HG03196 (cell line): Measurements from ENCODE around the gene TMIE.
"Not testable (repeated sequence)": the region's sequence is repeated elsewhere in the genome, so short reads cannot be mapped to it uniquely, and the experiment has no call there.

ENCODE experiments used
- ATAC-seq: cut with Tn5 transposase; IDR thresholded peaks from one replicate; pipeline ENCODE4 v1.9.1; 2021; ENCODE audit not compliant: unreplicated experiment

Gene TMIE

DNA sequence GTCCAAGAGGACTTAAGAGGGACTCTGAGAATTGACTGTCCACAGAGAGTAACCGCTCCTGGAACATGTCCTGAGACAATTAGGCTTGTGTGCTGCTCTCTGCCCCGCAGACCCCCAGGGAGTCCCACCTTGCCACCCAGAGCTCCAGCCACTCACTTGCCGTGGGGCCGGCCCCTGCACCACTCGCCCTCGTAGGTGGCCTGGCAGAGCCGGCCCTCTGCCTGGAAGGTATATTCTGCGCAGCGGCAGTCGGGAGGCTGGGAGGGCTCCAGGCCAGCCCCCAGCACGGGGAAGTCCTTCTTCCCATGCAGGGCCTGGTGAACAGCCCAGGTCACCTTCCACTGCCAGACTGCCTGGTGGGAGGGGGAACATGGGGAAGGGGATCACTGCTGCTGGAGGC is 18.2 kb upstream of the TMIE start:
- no peak for ATAC-seq

DNA sequence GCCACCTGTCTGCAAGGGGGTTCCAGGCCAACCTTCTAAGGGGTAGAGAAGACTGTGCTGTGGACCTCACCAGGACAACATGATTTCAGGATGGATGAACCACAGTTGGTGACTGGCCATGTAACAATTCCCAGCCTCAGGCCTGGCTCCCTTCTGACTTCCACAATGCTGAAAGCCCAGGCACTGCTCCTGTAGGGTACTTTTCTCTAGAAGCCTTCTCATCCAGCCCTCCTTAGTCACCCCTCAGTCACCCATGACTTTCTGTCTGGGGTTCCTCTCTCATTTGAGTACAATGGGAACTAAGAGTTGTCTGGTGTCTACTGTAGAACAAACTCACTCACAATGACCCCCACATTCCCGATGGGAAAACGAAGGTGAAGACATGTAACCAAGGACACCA is 16.3 kb upstream of the TMIE start:
- no peak for ATAC-seq

DNA sequence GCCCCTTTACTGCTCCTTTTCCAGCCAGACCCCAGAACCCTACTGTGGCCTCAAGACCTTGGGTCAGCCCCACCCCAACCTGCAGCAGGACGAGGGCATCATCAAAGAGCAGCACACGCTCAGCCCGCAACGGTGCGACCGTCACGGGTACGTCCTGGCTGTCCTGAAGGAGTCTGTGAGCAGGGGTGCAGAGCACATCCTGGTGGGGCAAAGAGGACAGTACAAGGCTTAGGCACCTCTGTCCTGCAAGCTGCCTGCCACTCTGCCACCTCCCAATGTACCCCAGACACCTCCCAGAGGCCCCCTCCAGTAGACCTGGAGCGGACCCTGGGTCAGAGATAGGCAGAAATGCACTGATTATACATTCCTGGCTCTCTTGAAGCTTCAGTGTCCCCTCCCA is 15.7 kb upstream of the TMIE start:
- no peak for ATAC-seq

DNA sequence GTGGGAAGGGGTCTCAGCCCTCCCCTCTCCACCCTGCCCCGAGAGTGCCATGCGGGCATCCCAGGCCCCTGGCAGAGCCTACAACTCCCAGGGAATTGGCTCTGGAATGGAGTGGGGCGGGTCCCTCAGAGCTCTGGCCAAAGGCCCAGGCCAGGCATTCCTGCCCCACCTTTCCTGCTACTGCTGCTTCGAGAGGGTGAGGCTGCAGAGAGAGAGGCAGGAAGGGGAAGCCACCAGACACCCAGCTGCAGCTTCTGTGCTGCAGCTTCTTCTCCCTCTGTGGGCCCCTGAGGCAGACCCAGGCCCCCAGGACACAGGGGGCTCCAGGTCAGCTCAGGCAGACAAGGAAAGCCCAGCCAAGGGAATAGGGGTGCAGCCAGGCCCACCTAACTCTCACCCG is 10.4 kb upstream of the TMIE start:
- ATAC-seq = no peak

DNA sequence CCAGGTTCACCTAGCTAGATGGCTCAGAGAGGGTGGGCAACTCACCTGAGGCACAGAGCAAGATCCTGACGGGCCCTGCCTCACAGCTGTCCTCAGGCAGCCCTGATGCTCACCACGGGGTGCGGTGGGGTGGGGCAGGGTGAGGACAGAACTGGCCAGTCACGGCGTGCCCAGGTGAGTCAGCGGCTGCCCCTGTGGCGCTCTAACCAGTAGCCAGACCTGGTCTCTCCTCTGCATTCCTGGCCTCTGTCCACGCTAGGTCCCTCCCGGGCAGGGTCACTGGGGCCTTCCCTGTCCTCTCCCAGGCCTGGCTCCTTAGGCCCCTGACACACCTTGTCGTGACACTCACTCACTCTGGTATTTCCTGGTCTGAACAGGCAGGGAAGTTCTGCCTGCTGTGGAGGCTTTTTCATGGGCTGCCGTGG is 8.6 kb upstream of the TMIE start:
- no peak for ATAC-seq

DNA sequence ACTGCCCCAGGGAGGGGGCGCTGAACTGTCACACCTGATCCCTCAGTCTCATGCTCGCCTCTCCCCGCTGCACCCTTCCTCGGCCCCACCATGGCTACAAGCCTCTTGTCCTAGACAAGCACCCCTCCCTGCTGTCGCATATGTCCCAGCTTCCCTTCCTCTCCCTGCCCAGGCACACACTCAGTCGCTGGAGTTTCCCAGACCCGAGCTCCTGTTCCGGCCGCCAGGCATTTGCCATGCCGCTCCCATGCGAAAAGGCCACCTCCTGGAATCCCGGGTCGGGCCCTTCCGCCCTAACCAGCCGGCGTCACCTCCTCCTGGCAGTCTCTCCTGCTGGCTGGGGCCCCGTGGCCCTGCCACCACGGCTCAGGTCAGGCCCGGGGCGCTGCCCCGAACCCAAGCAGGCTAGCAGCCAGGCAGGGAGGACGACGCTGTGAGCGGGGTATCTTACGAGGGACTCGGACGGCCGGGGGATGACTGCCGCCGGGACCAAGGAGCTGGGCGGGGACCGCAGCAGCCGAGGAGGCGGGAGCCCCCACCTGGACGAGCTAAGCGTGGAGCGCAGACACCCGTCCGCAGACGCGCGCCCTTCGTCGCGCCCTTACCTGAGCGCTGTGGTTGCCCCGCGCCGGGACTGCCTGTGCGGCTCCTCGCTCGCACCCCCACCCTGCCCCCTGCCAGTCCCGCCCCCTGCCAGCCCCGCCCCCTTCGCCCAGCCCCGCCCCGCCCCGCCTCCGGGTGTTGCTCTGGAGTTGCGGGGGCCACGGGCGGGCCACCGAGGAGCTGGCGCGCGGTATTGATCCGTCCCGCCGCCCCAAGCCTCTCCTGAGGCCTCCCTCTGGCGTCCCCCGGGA is 7.9 kb upstream of the TMIE start, which contains the start of gene ALS2CL:
Gene ALS2CL (minus strand): TSS at position 642 of the 854 bp plus-strand sequence. CDS start 4,239 bp downstream, outside the sequence.
- ATAC-seq = no peak

DNA sequence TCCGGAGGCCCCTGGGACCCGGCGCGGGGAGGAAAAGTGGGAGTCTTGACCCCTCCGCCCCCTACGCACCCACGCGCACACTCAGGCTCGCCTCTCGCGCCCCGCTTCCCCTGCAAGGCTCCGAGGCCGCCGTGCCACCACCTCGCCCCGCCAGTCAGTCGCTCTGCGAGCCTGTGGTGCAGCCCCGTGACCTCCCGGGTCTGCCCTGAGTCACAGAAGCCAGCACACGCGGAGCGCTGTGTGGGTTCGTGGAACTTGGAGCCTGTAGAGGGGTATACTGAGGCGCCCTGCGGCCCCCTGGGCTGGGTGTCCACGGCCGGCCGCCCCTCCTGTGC is 7.3 kb upstream of the TMIE start:
- ATAC-seq = no peak

DNA sequence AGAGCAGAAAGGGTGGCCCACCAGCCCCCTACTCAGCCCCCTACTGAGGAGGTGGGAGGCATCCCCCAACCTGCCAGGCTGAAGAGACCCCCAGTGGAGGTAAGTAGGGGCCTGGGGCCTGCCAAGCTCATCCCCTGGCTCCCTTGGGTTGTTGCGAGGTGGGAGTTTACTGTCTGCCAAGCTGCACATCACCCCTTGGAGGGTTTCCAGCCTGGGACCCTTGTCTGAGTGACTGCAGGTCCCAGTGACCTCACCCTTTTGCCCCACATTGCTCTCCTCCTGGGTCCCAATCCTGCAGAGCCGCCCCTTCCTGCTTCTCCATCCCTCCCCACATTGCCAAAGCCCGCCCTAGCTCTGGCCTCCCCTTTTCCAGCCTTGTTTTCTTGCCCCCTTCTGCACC is 6.7 kb upstream of the TMIE start:
- no peak for ATAC-seq

DNA sequence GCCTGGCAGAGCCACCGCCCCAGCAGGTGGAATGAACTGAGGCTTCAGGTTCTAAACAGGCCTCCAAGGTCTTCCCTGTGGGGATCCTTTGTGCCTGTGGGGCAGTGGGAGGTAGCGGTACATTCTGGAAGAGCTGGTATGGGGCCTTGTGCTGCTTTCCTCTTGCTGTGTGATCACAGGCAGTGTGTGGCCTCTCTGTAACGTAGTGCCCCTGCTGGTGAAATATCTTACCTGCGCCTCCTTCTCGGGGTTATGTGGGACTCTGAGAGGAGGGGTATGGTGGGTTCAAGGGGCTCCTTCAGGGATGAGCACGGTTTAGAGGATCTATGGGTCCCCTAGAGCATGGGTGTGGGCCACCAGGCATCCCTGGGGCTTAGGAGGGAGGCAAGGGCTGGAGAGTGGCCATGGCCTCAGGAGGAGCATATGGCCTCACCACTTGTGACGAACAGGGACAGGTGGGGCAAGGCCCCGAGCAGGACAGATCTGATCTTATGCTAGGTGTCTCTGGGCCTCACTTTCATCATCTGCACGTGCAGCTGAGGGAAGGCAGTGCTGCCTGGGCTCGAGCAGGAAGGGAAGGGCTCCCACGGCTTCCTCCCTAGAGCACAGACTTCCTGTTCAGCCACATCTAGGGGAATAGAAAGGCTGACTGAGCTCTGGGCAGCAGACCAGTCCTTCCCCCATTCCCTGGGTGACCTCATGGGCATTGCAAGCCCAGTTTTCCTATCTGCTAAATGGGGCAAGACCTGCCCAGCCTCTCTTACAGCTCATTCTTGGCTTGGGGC is 5.8 kb upstream of the TMIE start:
- no peak for ATAC-seq

DNA sequence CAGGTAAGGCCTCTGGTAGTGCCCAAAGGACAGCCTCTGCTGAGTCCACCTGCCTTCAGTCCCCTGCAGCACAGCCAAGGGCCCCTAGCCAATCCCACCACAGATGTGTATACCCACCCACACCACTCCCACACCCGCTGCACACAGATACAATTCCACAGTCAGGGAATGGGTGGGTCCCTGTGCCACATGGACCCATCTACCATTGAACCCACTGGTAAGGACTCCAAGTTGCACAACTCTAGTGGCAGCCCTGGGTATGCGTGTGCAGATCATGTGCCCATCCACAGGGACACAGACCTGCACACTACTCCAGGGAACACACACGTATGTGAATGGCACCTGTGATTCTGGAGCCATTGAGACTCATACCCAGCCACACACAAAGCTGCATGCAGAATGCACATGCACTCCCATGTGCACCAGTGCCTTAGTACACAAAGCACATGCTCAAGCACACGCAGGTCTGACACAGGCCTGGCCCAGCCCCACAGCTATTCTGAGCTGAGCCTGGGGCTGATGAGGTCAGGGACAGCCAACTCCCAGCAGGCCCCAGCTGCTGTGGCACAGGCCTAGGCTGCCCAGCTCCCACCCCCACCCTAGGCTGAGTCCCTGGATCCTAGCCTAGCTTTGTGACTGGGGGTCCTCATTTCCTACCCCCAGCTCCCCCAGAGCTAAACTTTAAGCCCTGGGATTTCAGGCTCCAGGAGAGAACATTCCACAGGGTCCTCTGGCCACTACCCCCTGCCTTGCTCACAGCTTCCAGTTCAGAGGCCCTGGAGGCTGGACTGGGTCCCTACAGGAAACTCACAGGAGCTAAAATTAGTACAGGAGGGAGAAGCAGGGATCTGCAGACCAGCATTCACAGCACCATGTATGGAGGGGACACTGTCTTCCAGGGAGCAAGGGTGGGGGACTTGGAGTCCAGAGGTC is 5.0 kb upstream of the TMIE start:
- no peak for ATAC-seq

DNA sequence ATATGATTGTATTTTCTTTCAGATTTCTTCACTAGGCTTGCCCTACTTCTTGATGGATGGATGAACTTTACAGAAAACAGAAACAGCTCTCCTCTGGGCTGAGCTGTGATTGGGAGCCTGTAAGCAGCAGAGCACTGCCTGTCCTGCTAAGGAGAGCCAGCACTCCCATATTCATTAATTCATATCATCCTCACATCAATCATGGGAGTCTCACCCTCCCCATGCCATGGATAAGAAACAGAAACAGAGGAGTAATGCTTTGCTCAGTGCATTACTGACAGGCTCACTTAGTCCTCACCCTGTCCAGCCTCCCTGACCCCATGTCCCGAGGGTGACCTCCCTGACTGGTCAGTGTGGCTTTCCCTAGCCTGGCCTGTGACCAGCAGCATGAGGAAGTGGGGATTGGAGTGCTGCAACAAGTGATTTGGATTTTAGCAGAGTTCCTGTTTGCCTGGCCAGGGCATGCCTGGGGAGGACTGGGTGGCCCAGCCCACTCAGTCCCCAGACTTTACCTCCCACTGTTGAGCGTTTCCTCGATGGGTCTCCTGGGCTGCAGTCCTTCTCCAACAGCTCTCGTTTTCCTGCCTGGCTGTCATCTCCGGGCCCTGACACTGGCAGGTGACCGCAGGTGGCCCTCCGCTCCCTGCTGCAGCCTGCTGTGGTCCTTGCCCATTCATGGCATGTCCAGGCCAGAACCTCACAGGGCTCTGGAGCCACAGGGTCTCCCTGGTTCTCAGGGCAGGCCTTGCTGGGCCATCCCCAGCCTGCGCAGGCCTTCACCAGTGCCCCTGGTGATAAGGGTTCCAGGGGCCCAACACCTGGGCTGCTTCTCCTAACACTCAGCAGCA is 1.3 kb upstream of the TMIE start:
- ATAC-seq = no peak

DNA sequence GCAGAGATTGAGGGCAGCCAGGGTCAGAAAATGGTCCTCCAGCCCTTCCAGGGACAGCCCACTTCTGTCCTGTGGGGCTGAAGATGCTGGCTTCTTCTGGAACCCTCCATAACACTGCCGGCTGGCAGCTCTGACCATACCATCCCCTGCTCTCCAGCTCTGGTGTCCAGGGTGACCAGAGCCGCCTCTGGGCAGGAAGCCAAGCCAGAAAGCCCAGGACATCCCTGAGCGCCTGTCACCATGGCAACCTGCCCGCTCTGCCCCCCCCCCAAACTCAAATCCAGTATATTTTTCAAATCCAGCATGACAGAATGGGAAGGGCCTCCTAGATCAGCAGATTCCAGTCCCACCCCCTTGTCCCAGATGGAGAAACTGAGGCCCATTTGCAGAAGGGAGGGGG is 420 bp upstream of the TMIE start:
- ATAC-seq = no peak

DNA sequence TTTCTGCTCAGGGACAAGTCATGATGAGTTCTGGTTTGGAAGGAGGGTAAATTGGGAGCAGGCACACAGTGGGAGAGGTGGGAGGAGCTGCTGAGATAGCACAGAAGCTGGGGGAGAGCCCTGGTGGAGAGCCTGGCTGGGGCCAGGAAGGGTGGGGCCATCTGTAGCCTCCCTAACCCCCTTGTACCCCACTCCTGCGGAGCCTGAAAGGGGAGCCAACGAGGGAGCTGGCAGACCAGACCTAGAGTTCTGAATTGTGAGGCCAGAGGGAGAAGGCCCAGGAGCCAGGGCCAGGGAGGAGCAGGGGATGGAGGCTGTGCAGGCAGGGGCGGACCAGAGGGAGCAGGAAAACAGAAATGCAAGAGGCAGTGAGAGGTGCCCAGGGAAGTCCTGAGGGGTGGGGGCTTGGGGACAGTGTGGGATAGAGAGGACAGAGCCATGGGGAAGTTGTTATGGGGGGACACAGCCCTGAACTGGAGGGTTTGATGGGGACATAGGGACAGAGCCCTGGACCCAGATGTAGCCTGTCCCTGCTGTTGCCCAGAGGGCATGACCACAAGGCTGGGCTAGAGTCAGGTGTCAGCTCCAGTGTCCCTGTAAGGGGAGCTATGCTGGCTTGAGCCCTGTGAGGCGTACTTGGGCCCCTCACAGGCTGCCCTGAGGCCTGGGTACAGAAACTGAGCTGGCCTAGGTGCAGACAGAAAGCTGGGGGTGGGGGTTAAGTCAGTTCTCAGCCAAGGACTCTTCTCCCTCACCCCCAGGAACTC is 1.2 kb downstream of the TMIE start:
- no peak for ATAC-seq

DNA sequence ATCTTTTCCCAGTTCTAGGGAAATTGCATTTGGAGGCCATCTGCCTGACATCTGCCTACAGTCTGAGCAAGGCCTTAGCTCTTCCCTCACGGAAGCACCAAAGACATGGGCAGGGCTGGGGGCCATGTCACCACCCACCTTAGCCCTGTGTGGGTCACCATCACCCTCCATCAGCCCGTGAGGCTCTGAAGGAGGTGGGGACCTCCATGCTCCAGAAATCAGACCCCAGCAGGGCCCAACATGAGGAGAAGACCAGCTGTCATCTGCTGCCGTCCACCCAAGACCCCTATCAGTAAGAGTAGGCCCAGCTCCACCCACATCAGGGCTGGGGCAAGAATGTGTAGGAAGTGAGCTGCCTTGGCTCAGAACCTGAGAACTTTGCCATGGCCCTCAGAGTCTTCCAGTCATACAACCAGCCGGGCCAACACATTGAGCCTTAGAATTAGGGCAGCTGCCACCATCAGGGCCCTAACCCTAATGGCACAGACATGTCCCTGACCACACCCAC is 1.9 kb downstream of the TMIE start:
- no peak for ATAC-seq

DNA sequence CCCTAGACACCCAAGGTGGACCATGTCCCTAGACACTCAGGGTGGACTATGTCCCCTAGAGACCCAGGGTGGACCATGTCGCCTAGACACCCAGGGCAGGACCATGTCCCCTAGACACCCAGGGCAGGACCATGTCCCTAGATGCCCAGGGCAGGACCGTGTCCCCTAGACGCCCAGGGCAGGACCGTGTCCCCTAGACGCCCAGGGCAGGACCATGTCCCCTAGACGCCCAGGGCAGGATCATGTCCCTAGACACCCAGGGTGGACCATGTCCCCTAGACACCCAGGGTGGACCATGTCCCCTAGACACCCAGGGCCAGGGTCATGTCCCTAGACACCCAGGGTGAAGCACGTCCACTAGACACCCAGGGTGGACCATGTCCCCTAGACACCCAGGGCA is 3.2 kb downstream of the TMIE start:
- ATAC-seq = not testable (repeated sequence)

DNA sequence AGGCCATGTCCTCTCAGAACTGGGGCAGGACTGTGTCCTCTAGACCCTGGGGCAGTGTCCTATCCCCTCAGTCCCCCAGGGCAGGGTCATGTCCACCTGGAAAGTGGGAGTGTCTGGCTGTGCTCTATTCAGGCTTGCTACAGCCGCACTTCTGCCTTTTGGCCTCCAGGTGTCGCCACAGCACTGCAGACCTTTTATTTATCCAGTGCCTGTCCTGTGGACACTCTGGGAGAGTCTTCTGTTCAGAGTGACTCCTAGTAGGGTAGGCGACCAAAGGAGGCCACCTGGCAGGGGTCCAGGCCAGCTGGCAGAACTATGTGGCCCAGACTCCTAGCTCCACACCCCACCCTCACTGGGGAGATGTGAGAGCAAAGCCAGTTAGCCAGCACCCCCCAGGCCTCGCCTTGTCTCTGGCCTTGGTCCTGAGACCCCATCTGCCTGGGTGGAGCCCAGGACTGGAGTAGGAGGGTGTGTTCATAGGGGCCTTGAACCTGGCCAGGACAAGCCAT is 3.9 kb downstream of the TMIE start:
- no peak for ATAC-seq

DNA sequence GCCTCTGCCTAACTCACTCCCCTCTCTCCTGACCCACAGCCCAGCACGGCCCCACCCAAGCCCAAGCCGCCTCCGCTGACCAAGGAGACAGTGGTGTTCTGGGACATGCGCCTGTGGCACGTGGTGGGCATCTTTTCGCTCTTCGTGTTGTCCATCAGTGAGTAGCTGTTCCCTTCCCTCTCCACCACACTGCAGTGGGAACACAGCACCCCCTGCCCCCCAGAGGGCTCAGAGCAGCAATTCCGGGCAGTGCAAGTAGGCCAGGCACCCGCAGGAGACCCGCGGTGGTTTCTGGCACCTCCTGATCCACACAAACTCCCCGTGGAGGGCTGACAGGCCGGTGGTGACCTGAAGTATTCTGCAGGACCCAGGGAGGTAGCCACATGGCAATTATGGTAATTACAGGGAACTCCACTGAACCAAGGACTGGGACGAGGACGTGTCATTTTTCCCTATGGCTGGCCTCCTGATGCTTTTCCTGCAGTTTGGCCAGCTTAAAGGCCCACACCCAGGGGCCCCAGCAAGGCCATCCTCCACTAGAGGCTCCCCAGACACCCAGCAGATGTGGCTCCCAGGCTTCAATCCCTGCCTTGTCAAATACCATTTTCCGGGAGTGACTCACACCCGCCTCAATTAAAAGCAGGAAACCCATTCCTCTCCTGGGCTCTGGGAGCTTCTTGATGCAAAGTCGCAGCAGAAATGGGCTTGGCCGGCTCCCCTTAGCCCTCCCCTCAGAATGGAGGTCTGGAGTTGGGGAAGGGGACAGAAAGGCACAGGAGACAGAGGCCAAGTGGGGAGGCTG is 4.8 kb downstream of the TMIE start:
- no peak for ATAC-seq
